Keratinocyte (primary cell): ENCODE results near the gene FRMD7. TPM values are rescaled to one million over a fixed set of nuclear protein-coding genes. Genes with fewer than 3 reads are reported as not detected.

Experiments used
- DNase-seq: peaks from one replicate; pipeline ENCODE4 v3.0.0-alpha.2; 2011; ENCODE audit warnings: low read depth, missing footprints, low spot score
- FAIRE-seq: peaks from 2 replicates; lab custom pipeline; 2011; peaks lifted over from hg19 to GRCh38; lab: Jason Lieb, UNC
- H2AFZ ChIP-seq: 2 replicates; pipeline ENCODE4 v1.6.0; 2012; ENCODE audit warnings: low read length, control low read depth, inconsistent platforms; ENCODE audit not compliant: control insufficient read depth
- H3K27ac ChIP-seq: 2 replicates; pipeline ENCODE4 v1.5.1; 2011; ENCODE audit warnings: low read length; ENCODE audit not compliant: control insufficient read depth, insufficient read depth
- H3K27me3 ChIP-seq: 3 replicates; pipeline ENCODE4 v1.6.0; 2011; ENCODE audit warnings: low read length; ENCODE audit not compliant: control insufficient read depth, insufficient read depth; ENCODE audit errors: extremely low read depth
- H3K36me3 ChIP-seq, 2 experiments: 2 replicates in 1 of 2; 3 replicates in 1 of 2; pipeline ENCODE4 v1.5.1; 2011; ENCODE audit warnings: low read length in 2 of 2, mild to moderate bottlenecking in 1 of 2; ENCODE audit not compliant: control insufficient read depth in 2 of 2, insufficient read depth in 2 of 2; ENCODE audit errors: extremely low read depth in 1 of 2
- H3K4me1 ChIP-seq: 3 replicates; pipeline ENCODE4 v1.5.1; 2011; ENCODE audit warnings: low read length; ENCODE audit not compliant: control insufficient read depth, insufficient read depth; ENCODE audit errors: extremely low read depth
- H3K4me2 ChIP-seq: 3 replicates; pipeline ENCODE4 v1.6.0; 2011; ENCODE audit warnings: low read depth, low read length; ENCODE audit not compliant: control insufficient read depth, insufficient read depth; ENCODE audit errors: extremely low read depth
- H3K4me3 ChIP-seq, 3 experiments: fragments of 200-600 bp in 1 of 3; sonication (generic) in 1 of 3; 2 replicates in 2 of 3; 3 replicates in 1 of 3; pipeline ENCODE4 v1.5.1; 2011 to 2016; ENCODE audit warnings: low read length in 3 of 3, mild to moderate bottlenecking in 3 of 3, control low read depth in 2 of 3, inconsistent platforms in 1 of 3, low read depth in 1 of 3, mixed read lengths in 1 of 3, mixed run types in 1 of 3, moderate library complexity in 1 of 3; ENCODE audit not compliant: control insufficient read depth in 2 of 3, insufficient read depth in 2 of 3; ENCODE audit errors: extremely low read depth in 1 of 3
- H3K79me2 ChIP-seq: 2 replicates; pipeline ENCODE4 v1.6.0; 2012; ENCODE audit warnings: low read length; ENCODE audit not compliant: control insufficient read depth, insufficient read depth
- H3K9ac ChIP-seq: 3 replicates; pipeline ENCODE4 v1.6.0; 2011; ENCODE audit warnings: low read length; ENCODE audit not compliant: control insufficient read depth, insufficient read depth; ENCODE audit errors: extremely low read depth
- H3K9me1 ChIP-seq: 3 replicates; pipeline ENCODE4 v1.6.0; 2011; ENCODE audit warnings: low read length; ENCODE audit not compliant: control insufficient read depth, insufficient read depth; ENCODE audit errors: extremely low read depth
- H3K9me3 ChIP-seq: 2 replicates; pipeline ENCODE4 v1.5.1; 2012; ENCODE audit warnings: low read depth, low read length; ENCODE audit not compliant: control insufficient read depth
- H4K20me1 ChIP-seq: 3 replicates; pipeline ENCODE4 v1.6.0; 2011; ENCODE audit warnings: low read length; ENCODE audit not compliant: control insufficient read depth, insufficient read depth; ENCODE audit errors: extremely low read depth
- CTCF ChIP-seq, 3 experiments: IDR thresholded peaks in 1 of 3; conservative IDR thresholded peaks in 1 of 3; optimal IDR thresholded peaks in 1 of 3; 2 replicates in 2 of 3; 3 replicates in 1 of 3; pipeline versions ENCODE3 to v1.5.1; 2011; ENCODE audit warnings: low read length in 3 of 3, mild to moderate bottlenecking in 3 of 3, moderate library complexity in 2 of 3, control low read depth in 1 of 3, inconsistent platforms in 1 of 3; ENCODE audit not compliant: insufficient read depth in 2 of 3; ENCODE audit errors: extremely low read depth in 1 of 3
- EZH2 ChIP-seq: IDR thresholded peaks from one replicate; pipeline ENCODE4 v1.6.1; 2012; ENCODE audit warnings: inconsistent platforms, mild to moderate bottlenecking, low read length, moderate library complexity
- dilution Hi-C: fragments of 300-500 bp; cut with MboI; formaldehyde crosslinking; loops from one replicate; pipeline ENCODE4 v1.7.0; 2020; ENCODE audit warnings: low sequenced_read_pairs; ENCODE audit not compliant: extremely low pct_ligation_motif_present
- polyA plus RNA-seq, 5 experiments: library from polyadenylated mRNA; depleted of rRNA in 3 of 5; stranded (reverse) in 3 of 5; stranded (forward) in 1 of 5; unstranded in 1 of 5; fragments of >200 nt; gene quantifications; 1 replicate in 1 of 5; 2 replicates in 3 of 5; 3 replicates in 1 of 5; pipeline versions ENCODE4 v1.2.1 to v1.2.3, GENCODE V29; 2011 to 2012; ENCODE audit warnings: missing spikeins in 2 of 5, low read depth in 1 of 5, low replicate concordance in 1 of 5

FRMD7 gene
- polyA plus RNA-seq, 1 donor (not counting 4 experiments of a cell fraction or from before 2014, with no cell fraction given): not detected

DNA sequence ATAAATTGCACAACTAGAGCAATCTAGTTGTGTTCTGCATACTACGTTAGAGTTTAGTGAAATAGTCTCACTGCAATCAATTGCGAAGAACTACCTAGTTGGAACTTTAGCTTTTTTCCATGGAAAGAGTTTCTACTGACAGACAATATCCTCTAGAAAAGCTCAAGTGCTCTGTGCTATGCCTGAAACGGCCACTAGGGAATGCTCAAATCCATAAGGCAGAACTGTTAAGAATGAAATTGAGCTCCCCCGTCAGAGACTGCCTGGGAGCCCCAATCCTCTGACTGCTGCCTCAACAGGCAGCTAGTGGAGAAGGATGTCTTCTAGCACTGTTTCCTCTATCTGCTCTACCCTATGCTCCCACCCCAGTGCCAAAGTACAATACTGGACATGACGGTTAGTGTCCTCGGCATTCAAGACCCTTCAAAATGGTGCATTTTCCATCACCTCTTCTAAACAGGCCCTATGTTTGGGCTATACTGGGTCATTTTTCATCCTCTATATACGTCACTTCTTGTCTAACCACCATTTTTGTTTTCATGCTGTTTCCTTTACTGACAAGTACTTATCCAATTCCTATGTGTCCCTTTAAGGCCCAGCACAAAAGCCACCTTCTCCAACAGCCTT lies 35.3 kb downstream of the FRMD7 start:
- dilution Hi-C loops: no loop called here
- peak; percentile 52 to 80 (median 80) for TF ChIP-seq CTCF (optimal IDR thresholded peaks at IDR 0.05 in 1 of 3, IDR thresholded peaks at IDR 0.05 in 1 of 3, conservative IDR thresholded peaks at IDR 0.05 in 1 of 3; ENCODE audit: extremely low read depth in 1 of 3, insufficient read depth in 2 of 3, low read length in 3 of 3)
- no peak for TF ChIP-seq EZH2
- Histone ChIP-seq H3K9me3 (no peaks in the 10 kb centered on the region), H3K79me2 (no peaks in the 10 kb centered on the region), H3K36me3 (no peaks in the 10 kb centered on the region), H4K20me1 (no peaks in the 10 kb centered on the region), H3K9ac (no peak overlapping the region), H3K27me3 (no peaks in the 10 kb centered on the region), H3K4me3 (no peak overlapping the region), H3K27ac (no peak overlapping the region), H3K4me2 (no peak overlapping the region), H3K4me1 (no peaks in the 10 kb centered on the region), H3K9me1 (no peaks in the 10 kb centered on the region), H2AFZ (no peak overlapping the region)
- DNase-seq (no peak), FAIRE-seq (peak; percentile 39)

- Histone ChIP-seq H3K9me3 (no peaks in the 10 kb centered on the region), H3K4me2 (no peak overlapping the region), H2AFZ (no peak overlapping the region), H3K4me3 (no peak overlapping the region), H3K27ac (no peak overlapping the region), H4K20me1 (no peaks in the 10 kb centered on the region), H3K4me1 (no peaks in the 10 kb centered on the region), H3K79me2 (no peaks in the 10 kb centered on the region), H3K9ac (no peak overlapping the region), H3K36me3 (no peaks in the 10 kb centered on the region), H3K9me1 (no peaks in the 10 kb centered on the region), H3K27me3 (no peaks in the 10 kb centered on the region)
- no peak for FAIRE-seq
- DNase-seq: no peak
- TF ChIP-seq EZH2 (no peak), CTCF (optimal IDR thresholded peaks at IDR 0.05 in 1 of 3, IDR thresholded peaks at IDR 0.05 in 1 of 3, conservative IDR thresholded peaks at IDR 0.05 in 1 of 3; ENCODE audit: extremely low read depth in 1 of 3, insufficient read depth in 2 of 3, low read length in 3 of 3) (no peak)
- dilution Hi-C loops: no loop called here
Measured at GRCh38 chrX:132090403-132091159, 37.2 kb downstream of the FRMD7 start.
